HEK293 (cell line): Measurements from ENCODE around the gene PNPO.

ENCODE experiments used
- CTCF ChIA-PET: fragments of 350-600 bp; formaldehyde crosslinking; extraction: SDS; loops from one replicate; lab custom pipeline; 2021; ENCODE audit warnings: antibody characterized with exemption; lab: Yijun Ruan, JAX
- POLR2A ChIA-PET: fragments of 300-600 bp; formaldehyde crosslinking; extraction: SDS; loops from one replicate; lab custom pipeline; 2020; ENCODE audit warnings: antibody characterized with exemption, inconsistent platforms; lab: Yijun Ruan, JAX
- H3K27ac ChIP-seq: fragments of 200-500 bp; sonication (Bioruptor generic); 2 replicates; pipeline ENCODE4 v1.5.1; 2014; ENCODE audit warnings: low read depth, low read length, control low read depth, inconsistent platforms; ENCODE audit errors: extremely low read depth
- H3K36me3 ChIP-seq, 2 experiments: fragments of 200-500 bp in 1 of 2; sonication (Bioruptor generic) in 1 of 2; 1 replicate in 1 of 2; 2 replicates in 1 of 2; pipeline ENCODE4 v1.5.1; 2014 to 2017; ENCODE audit warnings: inconsistent platforms in 2 of 2, low read length in 2 of 2; ENCODE audit not compliant: control insufficient read depth in 2 of 2, insufficient read depth in 1 of 2
- H3K4me1 ChIP-seq: fragments of 200-500 bp; sonication (Bioruptor generic); 2 replicates; pipeline ENCODE4 v1.5.1; 2014; ENCODE audit warnings: mild to moderate bottlenecking, low read length, inconsistent platforms; ENCODE audit not compliant: control insufficient read depth, insufficient read depth
- H3K4me3 ChIP-seq: 2 replicates; pipeline ENCODE4 v1.5.1; 2011; ENCODE audit warnings: low read depth, mild to moderate bottlenecking, control low read depth, low read length, moderate library complexity
- H3K9me3 ChIP-seq: fragments of 200-500 bp; sonication (Bioruptor generic); 2 replicates; pipeline ENCODE4 v1.5.1; 2014; ENCODE audit warnings: low read depth, low read length, inconsistent platforms; ENCODE audit not compliant: control insufficient read depth, insufficient read depth
- HOXD13 ChIP-seq: sonication (generic); formaldehyde crosslinking; IDR thresholded peaks from 2 replicates; pipeline ENCODE4 v1.8.0; 2022; ENCODE audit warnings: missing genetic modification reagents, borderline replicate concordance
- OVOL3 ChIP-seq: fragments of 450-650 bp; formaldehyde crosslinking; IDR thresholded peaks from 2 replicates; pipeline ENCODE4 v1.5.1; 2016; ENCODE audit warnings: missing biosample characterization, missing genetic modification characterization
- SP3 ChIP-seq: fragments of 450-650 bp; formaldehyde crosslinking; IDR thresholded peaks from 2 replicates; pipeline ENCODE4 v1.5.1; 2016; ENCODE audit warnings: missing biosample characterization, missing genetic modification characterization
- ZNF146 ChIP-seq: fragments of 450-650 bp; formaldehyde crosslinking; IDR thresholded peaks from 2 replicates; pipeline ENCODE4 v1.5.1; 2016; ENCODE audit warnings: missing biosample characterization, missing genetic modification characterization
- ZNF26 ChIP-seq: fragments of 450-650 bp; formaldehyde crosslinking; IDR thresholded peaks from 2 replicates; pipeline ENCODE4 v1.5.1; 2016; ENCODE audit warnings: missing biosample characterization, missing genetic modification characterization
- ZNF302 ChIP-seq: fragments of 450-650 bp; formaldehyde crosslinking; IDR thresholded peaks from 2 replicates; pipeline ENCODE4 v1.5.1; 2016; ENCODE audit warnings: missing biosample characterization, missing genetic modification characterization, low read depth
- ZNF362 ChIP-seq: fragments of 450-650 bp; formaldehyde crosslinking; IDR thresholded peaks from 2 replicates; pipeline ENCODE4 v1.5.1; 2016; ENCODE audit warnings: missing biosample characterization, missing genetic modification characterization
- ZNF449 ChIP-seq: fragments of 450-650 bp; formaldehyde crosslinking; IDR thresholded peaks from 2 replicates; pipeline ENCODE4 v1.5.1; 2017; ENCODE audit warnings: missing biosample characterization, mild to moderate bottlenecking, missing genetic modification characterization, moderate library complexity
- ZNF510 ChIP-seq: fragments of 450-650 bp; formaldehyde crosslinking; IDR thresholded peaks from 2 replicates; pipeline ENCODE4 v1.5.1; 2018; ENCODE audit warnings: mild to moderate bottlenecking, missing genetic modification characterization, missing biosample characterization; ENCODE audit not compliant: insufficient replicate concordance
- ZNF514 ChIP-seq: fragments of 450-650 bp; formaldehyde crosslinking; IDR thresholded peaks from 2 replicates; pipeline ENCODE4 v1.5.1; 2016; ENCODE audit warnings: missing biosample characterization, missing genetic modification characterization
- ZNF629 ChIP-seq: fragments of 450-650 bp; formaldehyde crosslinking; IDR thresholded peaks from 2 replicates; pipeline ENCODE4 v1.5.1; 2017; ENCODE audit warnings: missing biosample characterization, missing genetic modification characterization

PNPO gene

GRCh38 chr17:47950448-47950847 is 9.1 kb downstream of the PNPO start:
- Histone ChIP-seq H3K4me1 (peaks cover 2% of the 10 kb centered on the region), H3K36me3 (peaks cover 6 to 67% of the 10 kb centered on the region in 2 experiments; a peak in 2 of 3 replicates), H3K4me3 (no peak overlapping the region), H3K27ac (no peak overlapping the region), H3K9me3 (no peaks in the 10 kb centered on the region)
- POLR2A ChIA-PET = interaction anchor here (1.1 to 4.0 kb wide), 5 partner anchors 9 to 119 kb away, joined by 3 to 24 read pairs (median 7); partner anchors contain the start of genes CDK5RAP3, LRRC46, MRPL10 and PNPO
- CTCF ChIA-PET = interaction anchor here (0.6 to 22.4 kb wide), 15 partner anchors 8 to 1527 kb away, joined by 3 to 592 read pairs (median 7); partner anchors contain the start of genes CDK5RAP3, PNPO, PRR15L and SCRN2
- no peak for TF ChIP-seq ZNF26 (tag by site-specific recombination)
- no peak for TF ChIP-seq OVOL3 (tag by site-specific recombination)
- TF ChIP-seq ZNF146 (tag by site-specific recombination) = no peak
- no peak for TF ChIP-seq ZNF510 (tag by site-specific recombination)
- TF ChIP-seq ZNF302 (tag by site-specific recombination) = no peak
- TF ChIP-seq HOXD13 (CRISPR knock-in tag) = no peak

- peaks cover 6 to 51% of the 10 kb centered on the region in 2 experiments; a peak in 2 of 3 replicates for H3K36me3 ChIP-seq
- CTCF ChIA-PET = interaction anchor here (0.5 to 22.4 kb wide), 9 partner anchors 8 to 110 kb away, joined by 3 to 592 read pairs (median 5); partner anchors contain the start of genes CDK5RAP3, PNPO and SCRN2
- no peak overlapping the region for H3K27ac ChIP-seq
- H3K4me3 ChIP-seq = no peak overlapping the region
- peaks cover 10% of the 10 kb centered on the region for H3K4me1 ChIP-seq
- POLR2A ChIA-PET = interaction anchor here (0.6 to 1.4 kb wide), 2 partner anchors 19 to 302 kb away, joined by 4 read pairs; partner anchors contain the start of gene CDK5RAP3
- no peaks in the 10 kb centered on the region for H3K9me3 ChIP-seq
- TF ChIP-seq ZNF362 (no peak), ZNF629 (no peak), ZNF510 (tag by site-specific recombination) (no peak), SP3 (no peak)
- TF ChIP-seq, all 188 proteins: peak for 0
These were observed 11.0 kb downstream of the PNPO start for GRCh38 chr17:47952171-47953021.

GRCh38 chr17:47953909-47954308 is 12.5 kb downstream of the PNPO start:
- CTCF ChIA-PET = interaction anchor here (0.6 to 22.4 kb wide), 10 partner anchors 6 to 111 kb away, joined by 3 to 592 read pairs (median 7); partner anchors contain the start of genes CDK5RAP3 and SCRN2
- POLR2A ChIA-PET = interaction anchor here (0.7 to 4.0 kb wide), 2 partner anchors 13 to 17 kb away, joined by 5 to 26 read pairs; partner anchors contain the start of genes CDK5RAP3 and PNPO
- H3K27ac ChIP-seq = no peak overlapping the region
- TF ChIP-seq ZNF449 (tag by site-specific recombination) (peak; percentile 60; the same call in 1 of the 2 replicates), ZNF514 (tag by site-specific recombination) (no peak)
- TF ChIP-seq, all 188 proteins: peak for 1
- Histone ChIP-seq H3K4me1 (peaks cover 16% of the 10 kb centered on the region), H3K9me3 (no peaks in the 10 kb centered on the region), H3K36me3 (peaks cover 6 to 38% of the 10 kb centered on the region in 2 experiments; a peak in 2 of 3 replicates), H3K4me3 (no peak overlapping the region)
